HG03159 (cell line): Measurements from ENCODE around the gene ATXN7L2.

Source experiments
- ATAC-seq: cut with Tn5 transposase; IDR thresholded peaks from one replicate; pipeline ENCODE4 v1.9.1; 2021; ENCODE audit warnings: mild to moderate bottlenecking, moderate library complexity; ENCODE audit not compliant: unreplicated experiment

The ATXN7L2 gene

GRCh38 chr1:109541102-109541501 lies 57.4 kb downstream of the ATXN7L2 start:
- no peak for ATAC-seq
